OCI-LY7 (cell line): Measurements from ENCODE around the gene TTC8. TPM values are rescaled to one million over a fixed set of nuclear protein-coding genes. Genes with fewer than 3 reads are reported as not detected.

Source experiments
- BruUV-seq: library from RNA; stranded (reverse); fragments of 400-500 nt; replicated peaks from 2 replicates; lab custom pipeline; 2021; lab: Mats Ljungman, UMichigan
- CTCF ChIA-PET: fragments of 300-600 bp; sonication (Branson Sonifier 250); formaldehyde crosslinking; loops from one replicate; lab custom pipeline; 2022; ENCODE audit warnings: antibody characterized with exemption; ENCODE audit not compliant: unreplicated experiment; lab: Charles Lee
- POLR2A ChIA-PET: fragments of 300-600 bp; sonication (Branson Sonifier 250); formaldehyde crosslinking; loops from one replicate; lab custom pipeline; 2022; ENCODE audit warnings: antibody characterized with exemption; lab: Charles Lee
- DNase-seq: peaks from one replicate; pipeline ENCODE4 v3.0.0-alpha.2; 2015; ENCODE audit warnings: low spot score
- H2AFZ ChIP-seq: fragments of 200-600 bp; sonication (generic), shearing (Covaris generic); 2 replicates; pipeline ENCODE4 v1.6.1; 2014; ENCODE audit warnings: mild to moderate bottlenecking, antibody characterized with exemption, low read length, moderate library complexity
- H3K27ac ChIP-seq: fragments of 200-600 bp; sonication (generic); 2 replicates; pipeline ENCODE4 v1.5.1; 2014; ENCODE audit warnings: mixed run types, low read depth, mild to moderate bottlenecking, moderate library complexity, low read length, inconsistent platforms; ENCODE audit not compliant: poor library complexity, severe bottlenecking
- H3K36me3 ChIP-seq: fragments of 200-600 bp; sonication (generic); 2 replicates; pipeline ENCODE4 v1.6.1; 2014; ENCODE audit warnings: mild to moderate bottlenecking, antibody characterized with exemption, low read length, moderate library complexity, mixed read lengths; ENCODE audit not compliant: insufficient read depth
- H3K4me1 ChIP-seq: fragments of 200-600 bp; sonication (generic); 2 replicates; pipeline ENCODE4 v1.5.1; 2014; ENCODE audit warnings: mild to moderate bottlenecking, low read length; ENCODE audit not compliant: insufficient read depth, poor library complexity, severe bottlenecking
- H3K4me2 ChIP-seq: fragments of 200-600 bp; sonication (generic); 2 replicates; pipeline ENCODE4 v1.6.1; 2014; ENCODE audit warnings: mild to moderate bottlenecking, low read length
- H3K4me3 ChIP-seq: fragments of 200-600 bp; sonication (generic); 2 replicates; pipeline ENCODE4 v1.5.1; 2014; ENCODE audit warnings: mild to moderate bottlenecking, low read depth, low read length; ENCODE audit not compliant: poor library complexity, severe bottlenecking
- H3K79me2 ChIP-seq: fragments of 200-600 bp; sonication (generic); 2 replicates; pipeline ENCODE4 v1.6.1; 2016; ENCODE audit warnings: low read depth, mild to moderate bottlenecking, low read length, moderate library complexity, mixed read lengths; ENCODE audit not compliant: insufficient read depth
- H3K9me2 ChIP-seq: fragments of 200-600 bp; sonication (generic); 2 replicates; pipeline ENCODE4 v1.6.1; 2016; ENCODE audit warnings: mild to moderate bottlenecking, low read length, mixed read lengths; ENCODE audit not compliant: insufficient read depth
- H3K9me3 ChIP-seq: fragments of 200-600 bp; sonication (generic); 2 replicates; pipeline ENCODE4 v1.6.1; 2014; ENCODE audit warnings: mild to moderate bottlenecking, mixed run types, low read length, mixed read lengths
- H4K20me1 ChIP-seq: fragments of 200-600 bp; sonication (generic); 2 replicates; pipeline ENCODE4 v1.6.1; 2014; ENCODE audit warnings: mild to moderate bottlenecking, antibody characterized with exemption, low read length, moderate library complexity, mixed read lengths; ENCODE audit not compliant: insufficient read depth
- EZH2phosphoT487 ChIP-seq: fragments of 200-600 bp; sonication (generic); IDR thresholded peaks from 2 replicates; pipeline ENCODE4 v1.6.1; 2018; ENCODE audit warnings: low read depth, borderline replicate concordance, mild to moderate bottlenecking, mixed run types, antibody characterized with exemption, low read length, moderate library complexity, mixed read lengths
- intact Hi-C: fragments of 100-400 bp; cut with micrococcal nuclease; formaldehyde crosslinking; loops from one replicate; pipeline ENCODE4 v1.10.0; 2022; ENCODE audit not compliant: unreplicated experiment
- total RNA-seq, 2 experiments: library from RNA; depleted of rRNA in 1 of 2; stranded (reverse); fragments of >200 nt in 1 of 2; shearing (Covaris generic) in 1 of 2; gene quantifications; 2 replicates each; pipeline ENCODE4 v1.2.3, GENCODE V29; 2014 to 2022
- TF ChIP-seq, protein P1 (sequence below): fragments of 200-600 bp; sonication (generic); conservative IDR thresholded peaks from 2 replicates; pipeline ENCODE4 v1.5.1; 2014; ENCODE audit warnings: mild to moderate bottlenecking, antibody characterized with exemption, low read length, moderate library complexity, mixed read lengths

Gene TTC8
- total RNA-seq, 2 experiments from 2014 or later, result 3.0 to 8.2 TPM

- ChIA-PET POLR2A (interaction anchor here (0.7 to 1.1 kb wide), 3 partner anchors 11 to 1604 kb away, joined by 3 to 4 read pairs (median 3); partner anchors contain the start of gene TTC8), CTCF (no interaction called here)
- no TSS peak for BruUV-seq
- H3K4me3 ChIP-seq, result no peak overlapping the region
- intact Hi-C loops, result no loop called here
- H3K9me2 ChIP-seq, result no peaks in the 10 kb centered on the region
- no peaks in the 10 kb centered on the region for H4K20me1 ChIP-seq
- H3K4me2 ChIP-seq, result no peak overlapping the region
- no peaks in the 10 kb centered on the region for H3K36me3 ChIP-seq
- H3K79me2 ChIP-seq, result no peaks in the 10 kb centered on the region
- no peak for DNase-seq
- H3K4me1 ChIP-seq, result no peaks in the 10 kb centered on the region
- no peak for TF ChIP-seq EZH2phosphoT487
- TF ChIP-seq, protein P1, sequence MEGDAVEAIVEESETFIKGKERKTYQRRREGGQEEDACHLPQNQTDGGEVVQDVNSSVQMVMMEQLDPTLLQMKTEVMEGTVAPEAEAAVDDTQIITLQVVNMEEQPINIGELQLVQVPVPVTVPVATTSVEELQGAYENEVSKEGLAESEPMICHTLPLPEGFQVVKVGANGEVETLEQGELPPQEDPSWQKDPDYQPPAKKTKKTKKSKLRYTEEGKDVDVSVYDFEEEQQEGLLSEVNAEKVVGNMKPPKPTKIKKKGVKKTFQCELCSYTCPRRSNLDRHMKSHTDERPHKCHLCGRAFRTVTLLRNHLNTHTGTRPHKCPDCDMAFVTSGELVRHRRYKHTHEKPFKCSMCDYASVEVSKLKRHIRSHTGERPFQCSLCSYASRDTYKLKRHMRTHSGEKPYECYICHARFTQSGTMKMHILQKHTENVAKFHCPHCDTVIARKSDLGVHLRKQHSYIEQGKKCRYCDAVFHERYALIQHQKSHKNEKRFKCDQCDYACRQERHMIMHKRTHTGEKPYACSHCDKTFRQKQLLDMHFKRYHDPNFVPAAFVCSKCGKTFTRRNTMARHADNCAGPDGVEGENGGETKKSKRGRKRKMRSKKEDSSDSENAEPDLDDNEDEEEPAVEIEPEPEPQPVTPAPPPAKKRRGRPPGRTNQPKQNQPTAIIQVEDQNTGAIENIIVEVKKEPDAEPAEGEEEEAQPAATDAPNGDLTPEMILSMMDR, result no peak
- H3K9me3 ChIP-seq, result no peaks in the 10 kb centered on the region
- no peak overlapping the region for H3K27ac ChIP-seq
- no peak overlapping the region for H2AFZ ChIP-seq
Measured at GRCh38 chr14:88835661-88836060, 11.2 kb downstream of the TTC8 start.

GRCh38 chr14:88837495-88837894 is 13.0 kb downstream of the TTC8 start:
- ChIA-PET POLR2A (interaction anchor here (1.0 kb wide), 1 partner anchor 12 kb away, joined by 5 read pairs; no protein-coding TSS in a partner anchor), CTCF (no interaction called here)
- no peak overlapping the region for H3K4me2 ChIP-seq
- no peaks in the 10 kb centered on the region for H3K9me3 ChIP-seq
- DNase-seq, result no peak
- BruUV-seq, result no TSS peak
- TF ChIP-seq, protein P1, result no peak
- TF ChIP-seq EZH2phosphoT487, result no peak
- no peaks in the 10 kb centered on the region for H3K9me2 ChIP-seq
- H3K36me3 ChIP-seq, result no peaks in the 10 kb centered on the region
- intact Hi-C loops, result no loop called here
- H3K79me2 ChIP-seq, result no peaks in the 10 kb centered on the region
- no peaks in the 10 kb centered on the region for H4K20me1 ChIP-seq
- no peak overlapping the region for H3K4me3 ChIP-seq
- no peak overlapping the region for H3K27ac ChIP-seq
- H2AFZ ChIP-seq, result no peak overlapping the region
- no peaks in the 10 kb centered on the region for H3K4me1 ChIP-seq

- Histone ChIP-seq H3K4me3 (no peak overlapping the region), H4K20me1 (no peaks in the 10 kb centered on the region), H3K9me2 (no peaks in the 10 kb centered on the region), H2AFZ (no peak overlapping the region), H3K79me2 (no peaks in the 10 kb centered on the region), H3K27ac (no peak overlapping the region), H3K4me1 (no peaks in the 10 kb centered on the region), H3K36me3 (no peaks in the 10 kb centered on the region), H3K4me2 (no peak overlapping the region), H3K9me3 (no peaks in the 10 kb centered on the region)
- intact Hi-C loops, result no loop called here
- no peak for DNase-seq
- CTCF ChIA-PET, result no interaction called here
- TF ChIP-seq, protein P1, result no peak
- TF ChIP-seq EZH2phosphoT487, result no peak
- POLR2A ChIA-PET, result interaction anchor here (0.6 to 2.4 kb wide), 2 partner anchors 13 to 800 kb away, joined by 4 to 7 read pairs; partner anchors contain the start of gene TTC8
- BruUV-seq, result no TSS peak
Measured at GRCh38 chr14:88838015-88838414, 13.6 kb downstream of the TTC8 start.
